Neural progenitor cell (in vitro differentiated cells): ENCODE measurements around the gene ID1. TPM values are rescaled to one million over a fixed set of nuclear protein-coding genes. Genes with fewer than 3 reads are reported as not detected.
"Not testable (repeated sequence)": the region's sequence is repeated elsewhere in the genome, so short reads cannot be mapped to it uniquely, and the experiment has no call there.

Source experiments
- DNase-seq: peaks from one replicate; pipeline ENCODE4 v3.0.0-alpha.2; 2016; ENCODE audit warnings: low spot score
- H2AFZ ChIP-seq: fragments of 200-600 bp; sonication (generic); replicated peaks from 2 replicates; pipeline ENCODE4 v1.6.1; 2016; ENCODE audit warnings: antibody characterized with exemption
- H3F3A ChIP-seq: fragments of 200-600 bp; sonication (generic); 2 replicates; pipeline ENCODE4 v1.6.1; 2016; ENCODE audit warnings: antibody characterized with exemption, low read depth
- H3K27ac ChIP-seq: fragments of 200-600 bp; sonication (generic); 2 replicates; pipeline ENCODE4 v1.5.1; 2016; ENCODE audit warnings: mild to moderate bottlenecking
- H3K27me3 ChIP-seq: fragments of 200-600 bp; sonication (generic); 2 replicates; pipeline ENCODE4 v1.6.1; 2016; ENCODE audit warnings: mild to moderate bottlenecking, moderate library complexity
- H3K36me3 ChIP-seq: fragments of 200-600 bp; sonication (generic); 2 replicates; pipeline ENCODE4 v1.5.1; 2016
- H3K4me1 ChIP-seq: fragments of 200-600 bp; sonication (generic); 2 replicates; pipeline ENCODE4 v1.6.1; 2016; ENCODE audit warnings: mixed run types
- H3K4me2 ChIP-seq: fragments of 200-600 bp; sonication (generic); 2 replicates; pipeline ENCODE4 v1.6.1; 2016
- H3K4me3 ChIP-seq: fragments of 200-600 bp; sonication (generic); 2 replicates; pipeline ENCODE4 v1.5.1; 2016
- H3K79me2 ChIP-seq: fragments of 200-600 bp; sonication (generic); 2 replicates; pipeline ENCODE4 v1.6.1; 2016; ENCODE audit warnings: low read depth
- H3K9ac ChIP-seq: fragments of 200-600 bp; sonication (generic); 2 replicates; pipeline ENCODE4 v1.6.1; 2016
- H3K9me3 ChIP-seq: fragments of 200-600 bp; sonication (generic); 2 replicates; pipeline ENCODE4 v1.5.1; 2016; ENCODE audit warnings: low read depth
- H4K20me1 ChIP-seq: fragments of 200-600 bp; sonication (generic); 2 replicates; pipeline ENCODE4 v1.6.1; 2016; ENCODE audit warnings: low read depth
- H3K27ac Mint-ChIP-seq: 3 replicates; pipeline ENCODE4 v1.8.0; 2021; ENCODE audit warnings: mixed read lengths
- H3K27me3 Mint-ChIP-seq: 2 replicates; pipeline ENCODE4 v1.8.0; 2022; ENCODE audit warnings: low read depth, mild to moderate bottlenecking, inconsistent platforms, moderate library complexity, mixed read lengths; ENCODE audit not compliant: insufficient read depth
- H3K36me3 Mint-ChIP-seq: 3 replicates; pipeline ENCODE4 v1.8.0; 2021; ENCODE audit warnings: mixed read lengths
- H3K4me1 Mint-ChIP-seq: 3 replicates; pipeline ENCODE4 v1.8.0; 2021; ENCODE audit warnings: mixed read lengths
- H3K4me3 Mint-ChIP-seq: 3 replicates; pipeline ENCODE4 v1.8.0; 2021; ENCODE audit warnings: mild to moderate bottlenecking, moderate library complexity, mixed read lengths
- H3K9me3 Mint-ChIP-seq: 3 replicates; pipeline ENCODE4 v1.8.0; 2020; ENCODE audit warnings: mixed read lengths
- CTCF ChIP-seq: fragments of 200-600 bp; sonication (generic); IDR thresholded peaks from 2 replicates; pipeline ENCODE4 v1.5.1; 2017; ENCODE audit warnings: antibody characterized with exemption, mild to moderate bottlenecking
- EZH2 ChIP-seq: fragments of 200-600 bp; sonication (generic); IDR thresholded peaks from 2 replicates; pipeline ENCODE4 v1.6.1; 2017; ENCODE audit warnings: antibody characterized with exemption, mild to moderate bottlenecking, moderate library complexity
- EZH2phosphoT487 ChIP-seq: fragments of 200-600 bp; sonication (generic); IDR thresholded peaks from 2 replicates; pipeline ENCODE4 v1.6.1; 2017; ENCODE audit warnings: antibody characterized with exemption
- total RNA-seq: library from RNA; depleted of rRNA; stranded (reverse); fragments of >200 nt; gene quantifications from 2 replicates; pipeline ENCODE4 v1.2.3, GENCODE V29; 2015; ENCODE audit warnings: low replicate concordance

Gene ID1
- total RNA-seq, 1 donor from 2014 or later = 80.8 TPM

DNA sequence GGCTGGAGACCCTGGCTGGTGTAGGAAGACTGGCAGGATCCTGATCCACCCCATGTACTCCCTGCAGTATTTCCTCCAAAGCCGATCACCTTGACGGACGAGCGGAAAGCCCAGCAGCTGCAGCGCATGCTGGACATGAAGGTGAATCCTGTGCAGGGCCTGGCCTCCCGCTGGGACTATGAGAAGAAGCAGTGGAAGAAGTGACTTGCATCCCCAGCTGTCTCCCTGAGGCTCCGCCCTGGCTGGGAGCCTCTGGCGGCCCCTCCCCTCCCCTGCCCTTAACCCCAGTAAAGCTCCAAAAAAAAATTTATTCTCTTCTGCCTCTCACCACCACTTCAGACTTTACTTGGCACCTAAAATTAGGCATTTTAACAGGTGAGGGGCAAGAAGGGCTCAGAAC is 39.6 kb downstream of the ID1 start:
- TF ChIP-seq EZH2phosphoT487 (no peak), CTCF (no peak), EZH2 (no peak)
- peaks cover 8% of the 10 kb centered on the region for H3K4me1 Mint-ChIP-seq
- H3K9me3 Mint-ChIP-seq = no peaks in the 10 kb centered on the region
- H3K4me3 ChIP-seq = no peak overlapping the region
- no peaks in the 10 kb centered on the region for H3K36me3 ChIP-seq
- no peaks in the 10 kb centered on the region for H3K36me3 Mint-ChIP-seq
- DNase-seq = no peak
- no peaks in the 10 kb centered on the region for H3K27me3 ChIP-seq
- H3K9ac ChIP-seq = no peak overlapping the region
- H3K27ac Mint-ChIP-seq = no peak overlapping the region
- H3K4me3 Mint-ChIP-seq = no peak overlapping the region
- H2AFZ ChIP-seq = no peak overlapping the region
- H3K4me1 ChIP-seq = no peaks in the 10 kb centered on the region
- peaks cover 17% of the 10 kb centered on the region for H3K27me3 Mint-ChIP-seq
- H3K27ac ChIP-seq = no peak overlapping the region
- no peak overlapping the region for H3K4me2 ChIP-seq
- no peaks in the 10 kb centered on the region for H3F3A ChIP-seq
- no peaks in the 10 kb centered on the region for H3K79me2 ChIP-seq
- H4K20me1 ChIP-seq = no peaks in the 10 kb centered on the region
- H3K9me3 ChIP-seq = no peaks in the 10 kb centered on the region

DNA sequence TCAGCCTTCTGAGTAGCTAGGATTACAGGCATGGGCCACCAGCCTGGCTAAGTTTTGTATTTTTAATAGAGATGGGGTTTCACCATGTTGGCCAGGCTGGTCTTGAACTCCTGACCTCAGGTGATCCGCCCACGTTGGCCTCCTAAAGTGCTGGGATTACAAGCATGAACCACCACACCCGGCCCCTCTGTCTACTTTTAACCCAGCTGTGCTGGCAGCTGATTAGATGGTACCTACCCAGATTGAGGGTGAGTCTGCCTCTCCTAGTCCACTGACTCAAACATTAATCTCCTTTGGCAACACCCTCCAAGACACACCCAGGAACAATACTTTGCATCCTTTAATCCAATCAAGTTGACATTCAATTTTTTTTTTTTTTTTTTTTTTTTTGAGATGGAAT is 43.0 kb downstream of the ID1 start:
- H3K9me3 ChIP-seq, H3K36me3 ChIP-seq, H3K4me1 Mint-ChIP-seq, H3K4me3 Mint-ChIP-seq, H3F3A ChIP-seq, DNase-seq, H3K27me3 Mint-ChIP-seq, H3K79me2 ChIP-seq, H3K4me2 ChIP-seq, H4K20me1 ChIP-seq, H2AFZ ChIP-seq, H3K27me3 ChIP-seq, H3K27ac Mint-ChIP-seq, H3K9me3 Mint-ChIP-seq, H3K27ac ChIP-seq, H3K9ac ChIP-seq, H3K36me3 Mint-ChIP-seq, H3K4me3 ChIP-seq, H3K4me1 ChIP-seq: not testable (repeated sequence)

- H3K4me2 ChIP-seq = no peak overlapping the region
- no peak for TF ChIP-seq EZH2phosphoT487
- no peak for TF ChIP-seq EZH2
- TF ChIP-seq CTCF = no peak
- Mint-ChIP-seq H3K27ac (no peak overlapping the region), H3K27me3 (peaks cover 5% of the 10 kb centered on the region), H3K4me1 (peaks cover 2% of the 10 kb centered on the region), H3K36me3 (no peaks in the 10 kb centered on the region), H3K9me3 (no peaks in the 10 kb centered on the region), H3K4me3 (no peak overlapping the region)
- no peak overlapping the region for H3K4me3 ChIP-seq
- no peaks in the 10 kb centered on the region for H3F3A ChIP-seq
- no peak overlapping the region for H3K27ac ChIP-seq
- no peaks in the 10 kb centered on the region for H3K79me2 ChIP-seq
- no peak overlapping the region for H2AFZ ChIP-seq
- H3K36me3 ChIP-seq = no peaks in the 10 kb centered on the region
- H3K9ac ChIP-seq = no peak overlapping the region
- H3K4me1 ChIP-seq = no peaks in the 10 kb centered on the region
- H3K9me3 ChIP-seq = no peaks in the 10 kb centered on the region
- no peaks in the 10 kb centered on the region for H3K27me3 ChIP-seq
- no peak for DNase-seq
- H4K20me1 ChIP-seq = no peaks in the 10 kb centered on the region
These were observed 47.9 kb downstream of the ID1 start for GRCh38 chr20:31652917-31653396.

DNA sequence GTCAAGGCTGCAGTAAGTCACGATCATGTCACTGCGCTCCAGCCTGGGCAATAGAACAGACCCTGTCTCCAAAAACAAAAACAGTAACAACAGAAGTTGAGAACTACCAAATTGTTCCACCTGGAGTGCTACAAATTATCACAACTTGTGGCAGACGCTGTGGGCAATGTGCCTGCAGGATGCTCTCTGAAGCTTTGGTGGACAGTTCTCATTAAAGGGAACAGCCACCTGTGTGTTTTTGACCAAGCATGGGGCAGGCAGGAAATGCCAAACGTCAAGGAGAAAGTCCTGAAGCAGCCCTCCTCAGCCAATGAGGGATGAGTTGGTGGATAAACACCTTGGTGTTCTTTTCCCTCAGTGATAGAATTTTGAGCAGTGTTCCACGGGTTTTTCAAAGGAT is 48.5 kb downstream of the ID1 start:
- DNase-seq = no peak
- Mint-ChIP-seq H3K4me1 (no peaks in the 10 kb centered on the region), H3K27ac (no peak overlapping the region), H3K4me3 (no peak overlapping the region), H3K36me3 (no peaks in the 10 kb centered on the region), H3K27me3 (peaks cover 4% of the 10 kb centered on the region), H3K9me3 (no peaks in the 10 kb centered on the region)
- Histone ChIP-seq H2AFZ (no peak overlapping the region), H3K36me3 (no peaks in the 10 kb centered on the region), H3K9ac (no peak overlapping the region), H3K4me1 (no peaks in the 10 kb centered on the region), H3K79me2 (no peaks in the 10 kb centered on the region), H3K27ac (no peak overlapping the region), H3F3A (no peaks in the 10 kb centered on the region), H3K9me3 (no peaks in the 10 kb centered on the region), H3K4me3 (no peak overlapping the region), H3K27me3 (no peaks in the 10 kb centered on the region), H3K4me2 (no peak overlapping the region), H4K20me1 (no peaks in the 10 kb centered on the region)
- TF ChIP-seq EZH2 (no peak), EZH2phosphoT487 (no peak), CTCF (no peak)
